Measurements from ENCODE around the gene HPSE2. TPM values are rescaled to one million over a fixed set of nuclear protein-coding genes. Genes with fewer than 3 reads are reported as not detected.

The HPSE2 gene
- polyA plus RNA-seq, 1 experiment = not detected

- ChIA-PET CTCF (no interaction called here), POLR2A (no interaction called here)
- TF ChIP-seq, protein P1, sequence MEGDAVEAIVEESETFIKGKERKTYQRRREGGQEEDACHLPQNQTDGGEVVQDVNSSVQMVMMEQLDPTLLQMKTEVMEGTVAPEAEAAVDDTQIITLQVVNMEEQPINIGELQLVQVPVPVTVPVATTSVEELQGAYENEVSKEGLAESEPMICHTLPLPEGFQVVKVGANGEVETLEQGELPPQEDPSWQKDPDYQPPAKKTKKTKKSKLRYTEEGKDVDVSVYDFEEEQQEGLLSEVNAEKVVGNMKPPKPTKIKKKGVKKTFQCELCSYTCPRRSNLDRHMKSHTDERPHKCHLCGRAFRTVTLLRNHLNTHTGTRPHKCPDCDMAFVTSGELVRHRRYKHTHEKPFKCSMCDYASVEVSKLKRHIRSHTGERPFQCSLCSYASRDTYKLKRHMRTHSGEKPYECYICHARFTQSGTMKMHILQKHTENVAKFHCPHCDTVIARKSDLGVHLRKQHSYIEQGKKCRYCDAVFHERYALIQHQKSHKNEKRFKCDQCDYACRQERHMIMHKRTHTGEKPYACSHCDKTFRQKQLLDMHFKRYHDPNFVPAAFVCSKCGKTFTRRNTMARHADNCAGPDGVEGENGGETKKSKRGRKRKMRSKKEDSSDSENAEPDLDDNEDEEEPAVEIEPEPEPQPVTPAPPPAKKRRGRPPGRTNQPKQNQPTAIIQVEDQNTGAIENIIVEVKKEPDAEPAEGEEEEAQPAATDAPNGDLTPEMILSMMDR (IDR thresholded peaks at IDR 0.05; ENCODE audit: insufficient read depth, low read depth, low read length) = no peak
- Histone ChIP-seq H3K36me3 (ENCODE audit: control insufficient read depth, insufficient read depth, low read length) (no peaks in the 10 kb centered on the region), H3K4me3 (ENCODE audit: low read depth, low read length) (no peak overlapping the region), H3K27me3 (ENCODE audit: control insufficient read depth, insufficient read depth, low read length) (no peaks in the 10 kb centered on the region)
- DNase-seq (ENCODE audit: low read depth) = no peak
Measured at GRCh38 chr10:98675902-98676301, 559.8 kb downstream of the HPSE2 start.

GRCh38 chr10:98673171-98673782, 562.4 kb downstream of the HPSE2 start:
- ChIA-PET POLR2A (no interaction called here), CTCF (interaction anchor here (1.0 kb wide), 1 partner anchor 205 kb away, joined by 3 read pairs; no protein-coding TSS in a partner anchor)
- Histone ChIP-seq H3K36me3 (ENCODE audit: control insufficient read depth, insufficient read depth, low read length) (no peaks in the 10 kb centered on the region), H3K27me3 (ENCODE audit: control insufficient read depth, insufficient read depth, low read length) (no peaks in the 10 kb centered on the region), H3K4me3 (ENCODE audit: low read depth, low read length) (no peak overlapping the region)
- DNase-seq (ENCODE audit: low read depth) = peak; percentile 30
- TF ChIP-seq, protein P1 (IDR thresholded peaks at IDR 0.05; ENCODE audit: insufficient read depth, low read depth, low read length) = no peak

DNA sequence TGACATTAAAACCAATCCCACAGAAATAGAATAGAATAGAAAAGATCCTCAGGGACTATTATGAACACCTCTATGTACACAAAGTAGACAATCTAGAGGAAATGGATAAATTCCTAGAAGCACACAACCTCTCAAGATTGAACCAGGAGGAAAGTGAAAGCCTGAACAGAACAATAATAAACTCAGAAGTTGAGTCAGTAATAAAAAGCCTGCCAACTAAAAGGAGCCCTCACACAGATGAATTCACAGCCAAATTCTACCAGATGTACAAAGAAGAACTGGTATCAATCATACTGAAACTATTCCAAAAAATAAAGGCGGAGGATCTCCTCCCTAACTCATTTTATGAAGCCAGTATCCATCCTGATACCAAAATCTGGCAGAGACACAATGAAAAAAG, 568.6 kb downstream of the HPSE2 start:
- Histone ChIP-seq H3K27me3 (ENCODE audit: control insufficient read depth, insufficient read depth, low read length) (no peaks in the 10 kb centered on the region), H3K36me3 (ENCODE audit: control insufficient read depth, insufficient read depth, low read length) (no peaks in the 10 kb centered on the region), H3K4me3 (ENCODE audit: low read depth, low read length) (no peak overlapping the region)
- TF ChIP-seq, protein P1 (IDR thresholded peaks at IDR 0.05; ENCODE audit: insufficient read depth, low read depth, low read length) = no peak
- ChIA-PET CTCF (no interaction called here), POLR2A (no interaction called here)
- DNase-seq (ENCODE audit: low read depth) = no peak

GRCh38 chr10:98666276-98666675, 569.4 kb downstream of the HPSE2 start:
- CTCF ChIA-PET = interaction anchor here (1.7 kb wide), 1 partner anchor 198 kb away, joined by 11 read pairs; no protein-coding TSS in a partner anchor
- no peak for DNase-seq (ENCODE audit: low read depth)

DNA sequence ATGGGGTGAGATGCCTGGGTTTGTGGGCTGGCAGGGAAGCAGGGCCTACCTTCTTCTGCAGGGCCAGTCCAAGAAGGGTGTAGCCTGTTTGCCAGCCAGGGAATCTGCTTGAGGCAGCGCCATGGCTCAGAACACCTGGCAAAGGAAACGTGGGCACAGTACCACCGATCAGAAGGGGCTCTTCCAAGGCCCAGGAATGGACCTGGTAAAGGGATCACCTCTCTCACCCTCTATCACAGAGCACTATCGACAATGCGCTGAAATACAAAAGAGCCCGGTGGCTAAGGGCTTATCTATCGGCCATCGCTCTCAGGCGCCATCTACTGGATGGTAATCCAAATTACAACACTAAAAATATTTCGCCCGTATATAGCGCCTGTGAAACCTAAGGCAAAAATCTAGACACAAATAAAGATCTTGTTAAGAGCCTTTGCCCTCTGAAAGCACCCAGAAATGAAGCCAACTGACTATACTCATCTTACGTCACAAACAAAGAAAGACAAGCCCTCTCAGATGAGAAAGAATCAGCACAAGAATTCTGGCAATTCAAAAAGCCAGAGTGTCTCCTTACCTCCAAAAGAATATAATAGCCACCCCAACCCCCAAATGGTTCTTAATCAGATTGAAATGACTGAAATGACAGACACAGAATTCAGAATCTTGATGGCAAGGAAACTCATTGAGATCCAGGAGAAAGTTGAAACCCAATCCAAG, 571.2 kb downstream of the HPSE2 start:
- Histone ChIP-seq H3K36me3 (ENCODE audit: control insufficient read depth, insufficient read depth, low read length) (no peaks in the 10 kb centered on the region), H3K4me3 (ENCODE audit: low read depth, low read length) (no peak overlapping the region), H3K27me3 (ENCODE audit: control insufficient read depth, insufficient read depth, low read length) (no peaks in the 10 kb centered on the region)
- TF ChIP-seq, protein P1 (IDR thresholded peaks at IDR 0.05; ENCODE audit: insufficient read depth, low read depth, low read length) = peak; percentile 57
- ChIA-PET POLR2A (no interaction called here), CTCF (interaction anchor here (1.3 to 3.5 kb wide), 3 partner anchors 196 to 199 kb away, joined by 5 to 14 read pairs (median 11); no protein-coding TSS in a partner anchor)
- no peak for DNase-seq (ENCODE audit: low read depth)

More at GRCh38 chr10:98666276-98666675, 569.4 kb downstream of the HPSE2 start:
- Histone ChIP-seq H3K27me3 (ENCODE audit: control insufficient read depth, insufficient read depth, low read length) (no peaks in the 10 kb centered on the region), H3K36me3 (ENCODE audit: control insufficient read depth, insufficient read depth, low read length) (no peaks in the 10 kb centered on the region), H3K4me3 (ENCODE audit: low read depth, low read length) (no peak overlapping the region)
- TF ChIP-seq, protein P1 (IDR thresholded peaks at IDR 0.05; ENCODE audit: insufficient read depth, low read depth, low read length) = no peak
- POLR2A ChIA-PET = no interaction called here

All from BJ (cell line).